GM12878 (cell line): ENCODE results near the gene PVALEF. TPM values are rescaled to one million over a fixed set of nuclear protein-coding genes. Genes with fewer than 3 reads are reported as not detected.

ENCODE experiments used
- ATAC-seq: fragments of 200-7000 bp; cut with Tn5 transposase; 3 replicates; pipeline ENCODE4 v1.9.1; 2020; ENCODE audit warnings: mild to moderate bottlenecking, moderate library complexity
- BruUV-seq: library from RNA; stranded (reverse); fragments of 400-500 nt; replicated peaks from 2 replicates; lab custom pipeline; 2021; lab: Mats Ljungman, UMichigan
- CTCF ChIA-PET: fragments of 300-600 bp; sonication (Branson Sonifier 250); formaldehyde crosslinking; extraction: SDS; loops from one replicate; lab custom pipeline; 2021; ENCODE audit warnings: inconsistent platforms; lab: Yijun Ruan, JAX
- POLR2A ChIA-PET: fragments of 350-600 bp; formaldehyde crosslinking; extraction: SDS; loops from one replicate; lab custom pipeline; 2021; ENCODE audit warnings: inconsistent platforms; lab: Charles Lee
- RAD21 ChIA-PET: fragments of 300-600 bp; sonication (Branson Sonifier 250); formaldehyde crosslinking; loops from one replicate; lab custom pipeline; 2023; ENCODE audit warnings: antibody characterized with exemption; ENCODE audit not compliant: unreplicated experiment; lab: Charles Lee
- SMC1A ChIA-PET: fragments of 300-600 bp; sonication (Branson Sonifier 250); formaldehyde crosslinking; loops from one replicate; lab custom pipeline; 2023; ENCODE audit not compliant: unreplicated experiment, uncharacterized antibody; lab: Charles Lee
- DNase-seq: peaks from one replicate; pipeline ENCODE4 v3.0.0-alpha.2; 2011; ENCODE audit warnings: low read depth, low spot score
- FAIRE-seq: peaks from 3 replicates; lab custom pipeline; 2011; peaks lifted over from hg19 to GRCh38; lab: Jason Lieb, UNC
- H2AFZ ChIP-seq: 2 replicates; pipeline ENCODE4 v1.6.0; 2011; ENCODE audit warnings: low read depth, low read length, control low read depth; ENCODE audit not compliant: control insufficient read depth
- H3K27ac ChIP-seq: 2 replicates; pipeline ENCODE4 v1.5.1; 2011; ENCODE audit warnings: control low read depth; ENCODE audit not compliant: control insufficient read depth, insufficient read depth
- H3K27me3 ChIP-seq, 2 experiments: replicated peaks in 1 of 2; 2 replicates each; pipeline versions ENCODE4 v1.6.0 to v1.6.1; 2011; ENCODE audit warnings: low read length in 1 of 2; ENCODE audit not compliant: control insufficient read depth in 2 of 2, insufficient read depth in 2 of 2
- H3K36me3 ChIP-seq, 2 experiments: 2 replicates each; pipeline ENCODE4 v1.5.1; 2011; ENCODE audit warnings: low read length in 1 of 2; ENCODE audit not compliant: control insufficient read depth in 2 of 2, insufficient read depth in 2 of 2
- H3K4me1 ChIP-seq: 2 replicates; pipeline ENCODE4 v1.6.1; 2011; ENCODE audit warnings: mild to moderate bottlenecking, low read length, moderate library complexity, mixed read lengths; ENCODE audit not compliant: control insufficient read depth, insufficient read depth
- H3K4me2 ChIP-seq: 2 replicates; pipeline ENCODE4 v1.6.0; 2011; ENCODE audit warnings: control low read depth; ENCODE audit not compliant: control insufficient read depth, insufficient read depth
- H3K4me3 ChIP-seq: fragments of 200-600 bp; sonication (generic); 2 replicates; pipeline ENCODE4 v1.5.1; 2016
- H3K79me2 ChIP-seq: 2 replicates; pipeline ENCODE4 v1.6.0; 2011; ENCODE audit warnings: low read length; ENCODE audit not compliant: control insufficient read depth, insufficient read depth
- H3K9ac ChIP-seq: 2 replicates; pipeline ENCODE4 v1.8.0; 2011; ENCODE audit warnings: low read length, control low read depth, mixed read lengths; ENCODE audit not compliant: control insufficient read depth, insufficient read depth
- H3K9me3 ChIP-seq: replicated peaks from 3 replicates; pipeline ENCODE4 v1.5.1; 2011; ENCODE audit warnings: mild to moderate bottlenecking, low read length; ENCODE audit not compliant: control insufficient read depth, insufficient read depth
- H4K20me1 ChIP-seq: 2 replicates; pipeline ENCODE4 v1.6.0; 2011; ENCODE audit not compliant: control insufficient read depth, insufficient read depth
- BACH1 ChIP-seq: fragments of 450-650 bp; IDR thresholded peaks from 2 replicates; pipeline ENCODE4 v1.6.1; 2017; ENCODE audit warnings: mild to moderate bottlenecking, borderline replicate concordance
- CBFB ChIP-seq: IDR thresholded peaks from 2 replicates; pipeline ENCODE4 v1.6.1; 2016; ENCODE audit warnings: antibody characterized with exemption, low read depth
- DPF2 ChIP-seq: fragments of 450-650 bp; IDR thresholded peaks from 2 replicates; pipeline ENCODE4 v1.6.1; 2017; ENCODE audit warnings: mild to moderate bottlenecking
- ESRRA ChIP-seq: IDR thresholded peaks from 2 replicates; pipeline ENCODE4 v1.6.1; 2012; ENCODE audit warnings: mild to moderate bottlenecking, low read length, improper control_type of control experiment
- FOXM1 ChIP-seq: IDR thresholded peaks from 2 replicates; pipeline ENCODE4 v1.6.1; 2012; ENCODE audit warnings: low read depth, mild to moderate bottlenecking, inconsistent platforms, low read length, moderate library complexity
- GATAD2B ChIP-seq: fragments of 450-650 bp; conservative IDR thresholded peaks from 2 replicates; pipeline ENCODE4 v1.6.1; 2017; ENCODE audit warnings: low read depth, mild to moderate bottlenecking, moderate library complexity
- IRF4 ChIP-seq: IDR thresholded peaks from 2 replicates; pipeline ENCODE4 v1.6.1; 2011; ENCODE audit warnings: low read depth, low read length
- KLF5 ChIP-seq: fragments of 450-650 bp; IDR thresholded peaks from 2 replicates; pipeline ENCODE4 v1.6.1; 2014; ENCODE audit warnings: mild to moderate bottlenecking; ENCODE audit not compliant: partially characterized antibody
- SIN3A ChIP-seq: IDR thresholded peaks from 2 replicates; pipeline ENCODE4 v1.6.1; 2012; ENCODE audit warnings: low read depth, low read length, improper control_type of control experiment
- SMAD5 ChIP-seq: IDR thresholded peaks from 2 replicates; pipeline ENCODE4 v1.6.1; 2016; ENCODE audit warnings: antibody characterized with exemption, low read depth
- ZBED1 ChIP-seq: IDR thresholded peaks from 2 replicates; pipeline ENCODE4 v1.6.1; 2016; ENCODE audit warnings: borderline replicate concordance
- ZNF384 ChIP-seq: IDR thresholded peaks from 2 replicates; pipeline ENCODE4 v1.6.1; 2012; ENCODE audit warnings: low read depth, mild to moderate bottlenecking, low read length, improper control_type of control experiment, borderline replicate concordance
- WGBS: methylation state at CpG from one replicate; pipeline ENCODE4 v1.1.6; 2016; ENCODE audit warnings: low lambda C conversion rate; ENCODE audit not compliant: insufficient replicate concordance, insufficient coverage; ENCODE audit errors: missing lambda C conversion rate; 5-methylcytosine and 5-hydroxymethylcytosine counted together
- in situ Hi-C: fragments of 300-500 bp; cut with MboI; formaldehyde crosslinking; loops from 9 replicates; pipeline ENCODE4 v1.14.3; 2018; ENCODE audit warnings: mixed read lengths
- intact Hi-C: fragments of 100-400 bp; cut with micrococcal nuclease; formaldehyde crosslinking; loops from one replicate; pipeline ENCODE4 v1.14.2; 2022; ENCODE audit not compliant: unreplicated experiment
- polyA plus RNA-seq, 11 experiments: library from polyadenylated mRNA; depleted of rRNA in 4 of 11; unstranded in 6 of 11; stranded (reverse) in 5 of 11; fragments of >200 nt; fragmentation: Nextera tagmentation in 4 of 11; fragmentation: Illumina TruSeq in 1 of 11; extraction: Ambion mirVana in 4 of 11; extraction: Trizol in 1 of 11; gene quantifications; 1 replicate in 1 of 11; 2 replicates in 10 of 11; pipeline versions ENCODE4 v1.2.1 to v1.2.3, GENCODE V29; 2011 to 2016; ENCODE audit warnings: inconsistent platforms in 2 of 11, missing spikeins in 2 of 11, low read depth in 1 of 11
- total RNA-seq, 4 experiments: library from RNA; depleted of rRNA in 3 of 4; stranded (reverse); fragments of >200 nt in 3 of 4; fragmentation: Illumina TruSeq in 1 of 4; extraction: Trizol in 1 of 4; gene quantifications; 2 replicates each; pipeline versions ENCODE4 v1.2.1 to v1.2.3, GENCODE V29; 2013 to 2021
- TF ChIP-seq, protein P1 (sequence below): fragments of 450-650 bp; conservative IDR thresholded peaks from 2 replicates; pipeline ENCODE4 v1.6.1; 2017; ENCODE audit warnings: mild to moderate bottlenecking, moderate library complexity
- TF ChIP-seq, protein P2 (sequence below): fragments of 450-650 bp; formaldehyde crosslinking; IDR thresholded peaks from 2 replicates; pipeline ENCODE4 v1.4.0; 2022; ENCODE audit warnings: mild to moderate bottlenecking, moderate library complexity
- TF ChIP-seq, protein P3 (sequence below): fragments of 150-350 bp; IDR thresholded peaks from 2 replicates; pipeline ENCODE4 v1.6.1; 2014; ENCODE audit warnings: mild to moderate bottlenecking, low read depth, low read length
- TF ChIP-seq, protein P4 (sequence below): IDR thresholded peaks from 2 replicates; pipeline ENCODE4 v1.6.1; 2011; ENCODE audit warnings: borderline replicate concordance, low read depth, mild to moderate bottlenecking, moderate library complexity, mixed read lengths, low read length; ENCODE audit not compliant: insufficient read depth; ENCODE audit errors: extremely low read length
- TF ChIP-seq, protein P5 (sequence below): IDR thresholded peaks from 2 replicates; pipeline ENCODE4 v1.6.1; 2011; ENCODE audit warnings: mild to moderate bottlenecking, low read depth, low read length, moderate library complexity; ENCODE audit not compliant: insufficient replicate concordance

Gene PVALEF
- total and polyA plus RNA-seq, 10 of the 15 experiments (the other 5 are each of a cell fraction or from before 2014, with no cell fraction given) = not detected

DNA sequence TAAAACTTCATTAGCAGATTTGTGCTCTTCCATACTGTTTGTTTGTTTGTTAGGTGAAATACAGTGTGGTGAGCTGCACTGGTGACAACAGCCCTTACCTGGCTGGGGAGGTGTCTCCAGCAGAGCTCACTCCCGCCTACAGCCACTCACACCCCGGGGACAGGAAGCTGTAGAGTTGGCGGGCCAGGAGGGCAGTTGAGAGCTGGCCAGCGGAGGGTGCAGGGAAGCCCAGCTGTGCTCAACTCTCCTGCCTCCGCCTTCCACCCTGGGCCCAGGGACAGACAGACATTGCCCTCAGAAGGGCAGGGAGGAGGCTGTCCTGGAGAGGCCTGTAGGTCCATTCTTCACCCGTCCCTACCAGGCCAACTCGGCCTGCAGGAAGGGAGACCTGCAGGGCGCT lies 48.6 kb upstream of the PVALEF start:
- POLR2A ChIA-PET = no interaction called here
- Histone ChIP-seq H2AFZ (no peak overlapping the region), H3K9me3 (no peaks in the 10 kb centered on the region), H3K27me3 (no peaks in the 10 kb centered on the region; a peak in 1 of 4 replicates), H3K4me1 (no peaks in the 10 kb centered on the region), H3K4me2 (no peak overlapping the region), H3K9ac (no peak overlapping the region), H4K20me1 (no peaks in the 10 kb centered on the region), H3K4me3 (no peak overlapping the region), H3K79me2 (no peaks in the 10 kb centered on the region), H3K27ac (no peak overlapping the region), H3K36me3 (no peaks in the 10 kb centered on the region)
- FAIRE-seq (no peak), ATAC-seq (no peak), DNase-seq (no peak)
- SMC1A ChIA-PET = interaction anchor here (0.6 kb wide), 1 partner anchor 385 kb away, joined by 4 read pairs; no protein-coding TSS in a partner anchor
- intact Hi-C loops (no loop called here), in situ Hi-C loops (no loop called here)
- no TSS peak for BruUV-seq
- CTCF ChIA-PET = interaction anchor here (1.0 kb wide), 1 partner anchor 55 kb away, joined by 3 read pairs; no protein-coding TSS in a partner anchor
- 40% methylated on average over 7 of the region's 8 CpGs for WGBS
- RAD21 ChIA-PET = no interaction called here
- no peak for TF ChIP-seq CBFB
- TF ChIP-seq FOXM1 = no peak
- TF ChIP-seq DPF2 = no peak
- TF ChIP-seq, protein P1, sequence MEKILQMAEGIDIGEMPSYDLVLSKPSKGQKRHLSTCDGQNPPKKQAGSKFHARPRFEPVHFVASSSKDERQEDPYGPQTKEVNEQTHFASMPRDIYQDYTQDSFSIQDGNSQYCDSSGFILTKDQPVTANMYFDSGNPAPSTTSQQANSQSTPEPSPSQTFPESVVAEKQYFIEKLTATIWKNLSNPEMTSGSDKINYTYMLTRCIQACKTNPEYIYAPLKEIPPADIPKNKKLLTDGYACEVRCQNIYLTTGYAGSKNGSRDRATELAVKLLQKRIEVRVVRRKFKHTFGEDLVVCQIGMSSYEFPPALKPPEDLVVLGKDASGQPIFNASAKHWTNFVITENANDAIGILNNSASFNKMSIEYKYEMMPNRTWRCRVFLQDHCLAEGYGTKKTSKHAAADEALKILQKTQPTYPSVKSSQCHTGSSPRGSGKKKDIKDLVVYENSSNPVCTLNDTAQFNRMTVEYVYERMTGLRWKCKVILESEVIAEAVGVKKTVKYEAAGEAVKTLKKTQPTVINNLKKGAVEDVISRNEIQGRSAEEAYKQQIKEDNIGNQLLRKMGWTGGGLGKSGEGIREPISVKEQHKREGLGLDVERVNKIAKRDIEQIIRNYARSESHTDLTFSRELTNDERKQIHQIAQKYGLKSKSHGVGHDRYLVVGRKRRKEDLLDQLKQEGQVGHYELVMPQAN = no peak
- TF ChIP-seq, protein P2, sequence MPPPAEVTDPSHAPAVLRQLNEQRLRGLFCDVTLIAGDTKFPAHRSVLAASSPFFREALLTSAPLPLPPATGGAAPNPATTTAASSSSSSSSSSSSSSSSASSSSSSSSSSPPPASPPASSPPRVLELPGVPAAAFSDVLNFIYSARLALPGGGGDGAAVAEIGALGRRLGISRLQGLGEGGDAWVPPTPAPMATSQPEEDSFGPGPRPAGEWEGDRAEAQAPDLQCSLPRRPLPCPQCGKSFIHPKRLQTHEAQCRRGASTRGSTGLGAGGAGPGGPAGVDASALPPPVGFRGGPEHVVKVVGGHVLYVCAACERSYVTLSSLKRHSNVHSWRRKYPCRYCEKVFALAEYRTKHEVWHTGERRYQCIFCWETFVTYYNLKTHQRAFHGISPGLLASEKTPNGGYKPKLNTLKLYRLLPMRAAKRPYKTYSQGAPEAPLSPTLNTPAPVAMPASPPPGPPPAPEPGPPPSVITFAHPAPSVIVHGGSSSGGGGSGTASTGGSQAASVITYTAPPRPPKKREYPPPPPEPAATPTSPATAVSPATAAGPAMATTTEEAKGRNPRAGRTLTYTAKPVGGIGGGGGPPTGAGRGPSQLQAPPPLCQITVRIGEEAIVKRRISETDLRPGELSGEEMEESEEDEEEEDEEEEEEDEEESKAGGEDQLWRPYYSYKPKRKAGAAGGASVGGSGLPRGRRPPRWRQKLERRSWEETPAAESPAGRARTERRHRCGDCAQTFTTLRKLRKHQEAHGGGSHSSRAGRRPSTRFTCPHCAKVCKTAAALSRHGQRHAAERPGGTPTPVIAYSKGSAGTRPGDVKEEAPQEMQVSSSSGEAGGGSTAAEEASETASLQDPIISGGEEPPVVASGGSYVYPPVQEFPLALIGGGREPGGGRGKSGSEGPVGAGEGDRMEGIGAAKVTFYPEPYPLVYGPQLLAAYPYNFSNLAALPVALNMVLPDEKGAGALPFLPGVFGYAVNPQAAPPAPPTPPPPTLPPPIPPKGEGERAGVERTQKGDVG = no peak
- TF ChIP-seq, protein P3, sequence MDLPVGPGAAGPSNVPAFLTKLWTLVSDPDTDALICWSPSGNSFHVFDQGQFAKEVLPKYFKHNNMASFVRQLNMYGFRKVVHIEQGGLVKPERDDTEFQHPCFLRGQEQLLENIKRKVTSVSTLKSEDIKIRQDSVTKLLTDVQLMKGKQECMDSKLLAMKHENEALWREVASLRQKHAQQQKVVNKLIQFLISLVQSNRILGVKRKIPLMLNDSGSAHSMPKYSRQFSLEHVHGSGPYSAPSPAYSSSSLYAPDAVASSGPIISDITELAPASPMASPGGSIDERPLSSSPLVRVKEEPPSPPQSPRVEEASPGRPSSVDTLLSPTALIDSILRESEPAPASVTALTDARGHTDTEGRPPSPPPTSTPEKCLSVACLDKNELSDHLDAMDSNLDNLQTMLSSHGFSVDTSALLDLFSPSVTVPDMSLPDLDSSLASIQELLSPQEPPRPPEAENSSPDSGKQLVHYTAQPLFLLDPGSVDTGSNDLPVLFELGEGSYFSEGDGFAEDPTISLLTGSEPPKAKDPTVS = no peak
- TF ChIP-seq GATAD2B = no peak
- no peak for TF ChIP-seq SIN3A
- TF ChIP-seq, protein P4, sequence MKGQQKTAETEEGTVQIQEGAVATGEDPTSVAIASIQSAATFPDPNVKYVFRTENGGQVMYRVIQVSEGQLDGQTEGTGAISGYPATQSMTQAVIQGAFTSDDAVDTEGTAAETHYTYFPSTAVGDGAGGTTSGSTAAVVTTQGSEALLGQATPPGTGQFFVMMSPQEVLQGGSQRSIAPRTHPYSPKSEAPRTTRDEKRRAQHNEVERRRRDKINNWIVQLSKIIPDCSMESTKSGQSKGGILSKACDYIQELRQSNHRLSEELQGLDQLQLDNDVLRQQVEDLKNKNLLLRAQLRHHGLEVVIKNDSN = no peak
- no peak for TF ChIP-seq KLF5
- TF ChIP-seq ZBED1 = no peak
- no peak for TF ChIP-seq ESRRA
- TF ChIP-seq SMAD5 = no peak
- no peak for TF ChIP-seq IRF4
- TF ChIP-seq, protein P5, sequence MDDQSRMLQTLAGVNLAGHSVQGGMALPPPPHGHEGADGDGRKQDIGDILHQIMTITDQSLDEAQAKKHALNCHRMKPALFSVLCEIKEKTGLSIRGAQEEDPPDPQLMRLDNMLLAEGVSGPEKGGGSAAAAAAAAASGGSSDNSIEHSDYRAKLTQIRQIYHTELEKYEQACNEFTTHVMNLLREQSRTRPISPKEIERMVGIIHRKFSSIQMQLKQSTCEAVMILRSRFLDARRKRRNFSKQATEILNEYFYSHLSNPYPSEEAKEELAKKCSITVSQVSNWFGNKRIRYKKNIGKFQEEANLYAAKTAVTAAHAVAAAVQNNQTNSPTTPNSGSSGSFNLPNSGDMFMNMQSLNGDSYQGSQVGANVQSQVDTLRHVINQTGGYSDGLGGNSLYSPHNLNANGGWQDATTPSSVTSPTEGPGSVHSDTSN = no peak
- no peak for TF ChIP-seq BACH1
- TF ChIP-seq ZNF384 = no peak
